GM18511 (cell line): Measurements from ENCODE around the gene SLX4.

Source experiments
- ATAC-seq: cut with Tn5 transposase; IDR thresholded peaks from one replicate; pipeline ENCODE4 v1.9.1; 2021; ENCODE audit warnings: mild to moderate bottlenecking, moderate library complexity; ENCODE audit not compliant: unreplicated experiment

SLX4 gene

DNA sequence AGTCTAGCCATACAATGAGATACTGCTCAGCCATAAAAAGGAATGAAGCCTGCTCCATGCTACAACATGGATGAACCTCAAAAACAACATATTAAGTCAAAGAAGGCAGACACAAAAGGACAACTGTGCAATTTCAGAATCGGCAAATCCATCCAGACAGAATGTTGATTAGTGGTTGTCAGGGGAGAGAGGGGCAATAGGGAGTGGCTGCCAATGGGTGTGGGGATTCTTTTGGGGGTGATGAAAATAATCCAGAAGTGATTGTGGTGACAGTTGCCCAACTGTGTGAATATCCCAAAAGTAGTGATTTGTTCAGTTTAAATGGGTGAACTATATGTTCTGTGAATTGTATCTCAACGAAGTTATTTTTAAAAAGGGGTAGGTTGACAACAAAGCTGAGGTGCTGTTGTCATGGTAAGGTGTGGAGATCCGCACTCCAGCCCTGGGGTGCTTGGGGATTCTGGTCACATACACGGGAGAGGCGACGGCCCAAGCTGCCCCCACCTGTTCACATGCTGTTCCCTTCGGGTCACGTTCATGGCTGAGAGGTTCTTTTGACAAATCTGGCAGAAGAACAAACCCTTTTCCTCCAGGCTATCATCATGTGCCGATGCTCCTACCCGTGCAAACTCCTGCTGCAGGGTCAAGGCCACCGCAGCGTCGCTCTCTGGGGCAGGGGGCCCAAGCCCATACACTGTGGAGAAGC, 9.6 kb downstream of the SLX4 start:
- ATAC-seq, result no peak

DNA sequence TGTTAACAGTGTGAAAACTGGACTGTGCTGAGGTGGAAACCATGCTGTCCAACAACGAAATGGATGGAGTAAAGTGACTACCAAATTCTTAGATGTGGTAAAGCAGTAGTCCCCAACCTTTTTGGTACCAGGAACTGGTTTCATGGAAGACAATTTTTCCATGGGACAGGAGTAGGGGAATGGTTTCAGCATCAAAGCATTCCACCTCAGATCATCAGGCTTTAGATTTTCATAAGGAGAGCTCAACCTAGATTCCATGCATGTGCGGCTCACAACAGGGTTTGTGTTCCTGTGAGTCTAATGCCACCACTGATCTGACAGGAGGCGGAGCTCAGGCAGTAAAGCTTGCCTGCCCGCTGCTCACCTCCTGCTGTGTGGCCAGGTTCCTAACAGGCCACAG, 11.5 kb downstream of the SLX4 start:
- ATAC-seq, result no peak

GRCh38 chr16:3599121-3599520, 12.3 kb downstream of the SLX4 start:
- no peak for ATAC-seq

- no peak for ATAC-seq
These were observed 13.2 kb downstream of the SLX4 start for GRCh38 chr16:3598236-3598635.

GRCh38 chr16:3597676-3598075, 13.7 kb downstream of the SLX4 start:
- no peak for ATAC-seq

- ATAC-seq, result no peak
These were observed 14.2 kb downstream of the SLX4 start for GRCh38 chr16:3597226-3597625.

GRCh38 chr16:3596101-3596861, 15.1 kb downstream of the SLX4 start:
- ATAC-seq, result no peak

DNA sequence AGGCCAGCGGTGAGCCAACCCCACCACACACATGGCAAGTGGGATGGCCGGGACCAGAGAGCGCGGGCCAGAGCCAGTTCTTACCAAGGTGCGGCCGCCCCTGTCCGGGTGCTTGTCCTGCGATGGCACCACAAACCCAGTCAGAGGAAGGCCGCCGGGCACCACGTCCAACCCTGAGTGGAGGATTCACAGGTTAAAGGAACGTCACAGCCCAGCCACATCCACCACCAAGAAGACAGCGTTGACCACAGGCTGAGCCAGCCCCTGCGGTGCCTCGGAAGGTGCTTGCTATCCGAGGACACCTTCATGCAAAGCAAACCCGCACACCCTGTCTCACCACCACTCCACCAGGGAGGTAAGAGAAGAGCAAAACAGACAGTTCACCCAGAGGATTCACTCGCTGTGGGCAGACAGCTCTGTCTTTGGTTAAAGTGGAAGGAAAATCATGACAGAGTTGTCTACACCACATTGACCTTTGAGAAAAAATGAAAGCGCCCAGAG, 15.8 kb downstream of the SLX4 start:
- ATAC-seq, result no peak

DNA sequence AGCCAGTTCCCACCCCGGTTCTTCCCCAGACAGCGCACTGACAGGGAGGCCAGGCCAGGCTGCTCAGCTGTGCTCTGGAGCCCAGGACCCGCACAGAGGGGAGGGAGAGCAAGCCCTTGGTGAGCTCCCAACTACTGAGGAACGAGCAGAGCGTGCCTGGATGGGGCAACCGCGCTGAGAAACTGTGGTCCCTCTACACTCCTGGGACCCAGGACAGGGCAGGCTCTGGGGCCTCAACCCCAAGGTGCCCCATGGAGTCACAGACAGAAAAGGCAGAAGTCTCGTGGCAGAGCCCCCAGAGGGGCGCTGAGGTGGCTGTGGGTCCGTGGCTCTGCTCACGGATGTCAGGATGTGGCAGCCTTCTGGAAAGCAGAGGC, 16.3 kb downstream of the SLX4 start:
- ATAC-seq, result no peak

DNA sequence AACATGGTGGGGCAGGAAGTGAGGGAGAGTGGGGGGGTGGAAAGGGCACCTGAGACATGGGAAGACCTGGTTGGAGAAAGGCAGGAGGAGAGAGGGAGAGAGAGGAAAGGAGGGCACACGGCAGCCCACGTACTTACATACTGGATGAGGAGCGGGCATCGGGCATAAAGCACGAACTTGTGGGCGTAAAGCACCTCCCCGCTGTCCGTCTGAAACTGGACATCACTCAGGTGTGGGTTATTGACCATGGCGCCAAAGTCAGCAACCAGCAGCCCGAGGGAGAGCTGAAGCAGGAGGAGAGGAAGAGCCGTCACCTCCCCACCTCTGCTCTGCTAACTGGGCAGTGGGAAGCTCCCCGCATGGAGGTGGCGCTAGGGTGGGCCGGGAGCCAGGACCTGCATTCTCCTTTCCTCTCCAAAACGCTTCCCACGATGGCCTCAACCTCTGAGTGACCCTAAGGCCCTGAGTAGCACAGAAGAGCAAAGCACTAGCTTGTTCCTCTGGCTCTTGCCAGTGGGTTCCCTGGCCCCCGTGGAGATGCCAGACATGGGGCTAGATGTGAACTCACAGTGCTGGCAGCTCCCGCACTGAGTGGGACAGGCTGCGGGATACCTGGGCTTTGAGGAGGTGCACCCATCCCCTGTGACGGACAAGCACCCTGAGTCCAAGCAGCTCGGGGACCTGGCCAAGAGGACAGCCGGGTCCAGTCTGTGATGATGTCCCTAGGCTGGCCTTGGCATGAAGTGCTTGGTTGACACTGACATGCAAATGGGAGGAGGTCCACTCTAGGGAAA, 16.9 kb downstream of the SLX4 start:
- no peak for ATAC-seq

DNA sequence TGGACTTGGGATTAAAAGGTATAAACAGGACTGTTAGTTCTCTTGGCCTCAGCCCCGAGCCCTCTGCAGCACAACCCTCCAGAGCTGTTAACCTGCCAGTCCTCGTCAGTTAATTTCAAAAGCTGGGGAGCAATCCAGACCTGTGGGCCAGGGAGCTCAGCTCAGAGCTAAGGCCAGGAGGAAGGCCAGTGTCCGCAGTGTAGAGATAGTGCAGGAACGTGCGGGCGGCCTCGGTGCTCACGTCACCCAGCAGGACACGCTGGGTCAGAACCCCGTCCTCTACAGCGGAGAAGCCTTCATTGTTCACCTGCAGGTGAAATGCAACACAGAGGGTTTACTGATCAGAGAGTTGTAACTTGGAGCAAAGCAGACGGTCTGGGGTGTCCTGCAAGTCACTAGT, 18.8 kb downstream of the SLX4 start:
- no peak for ATAC-seq

GRCh38 chr16:3591991-3592390, 19.4 kb downstream of the SLX4 start:
- no peak for ATAC-seq

- no peak for ATAC-seq
These were observed 20.0 kb downstream of the SLX4 start for GRCh38 chr16:3591436-3591803.

DNA sequence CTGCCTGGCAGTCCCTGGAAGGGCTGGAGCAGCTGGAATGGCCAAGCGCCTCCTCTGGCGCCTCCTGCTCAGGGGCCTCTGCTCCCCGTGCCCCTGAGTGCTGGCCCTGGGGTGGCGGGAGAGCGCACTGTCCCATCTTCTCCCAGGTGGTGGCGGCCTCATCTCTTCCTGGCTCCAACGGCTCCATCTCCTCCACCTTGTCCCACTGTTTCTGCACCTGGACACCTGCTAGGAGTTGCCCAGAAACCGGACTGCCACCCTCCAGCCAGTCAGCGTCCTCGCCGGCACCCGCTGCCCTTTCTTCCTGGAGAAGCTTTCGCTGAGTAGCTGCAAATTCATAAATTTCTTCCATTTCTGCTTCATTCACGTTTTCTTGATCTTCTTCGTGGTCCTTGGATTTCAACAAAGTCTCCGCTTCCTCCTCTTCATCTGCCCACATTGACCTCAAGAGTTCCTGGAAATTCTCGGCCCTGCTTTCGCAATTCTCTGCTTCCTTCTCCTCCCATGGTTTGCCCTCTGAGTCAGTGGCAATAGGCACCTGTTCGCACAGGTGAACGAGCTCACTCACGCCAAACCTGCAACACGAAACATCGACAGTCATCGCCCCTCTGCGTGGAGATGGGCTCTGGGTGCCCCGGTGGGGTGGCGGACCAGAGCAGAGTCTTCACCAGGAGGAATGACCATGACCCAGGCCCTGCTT, 20.5 kb downstream of the SLX4 start:
- ATAC-seq, result no peak

- no peak for ATAC-seq
These were observed 21.3 kb downstream of the SLX4 start for GRCh38 chr16:3589991-3590701.

GRCh38 chr16:3589441-3589921, 21.9 kb downstream of the SLX4 start:
- ATAC-seq, result no peak

GRCh38 chr16:3589001-3589400, 22.4 kb downstream of the SLX4 start:
- ATAC-seq, result no peak

GRCh38 chr16:3587547-3588110, 23.8 kb downstream of the SLX4 start:
- ATAC-seq, result peak; percentile 59

GRCh38 chr16:3584412-3584811, 27.0 kb downstream of the SLX4 start:
- ATAC-seq, result no peak
